Activated CD4-positive, CD25-positive, alpha-beta regulatory T cell treated with anti-CD3 and anti-CD28 coated beads, Interleukin-2, amount 50 U/mL, for 16 hours (primary cell): ENCODE data around the gene OXGR1.
"Not testable (repeated sequence)": the region's sequence is repeated elsewhere in the genome, so short reads cannot be mapped to it uniquely, and the experiment has no call there.

Experiments used
- DNase-seq: peaks from one replicate; pipeline ENCODE4 v3.0.0-alpha.2; 2020; ENCODE audit warnings: low read depth, low spot score

OXGR1 gene

GRCh38 chr13:97005625-97006262 lies 11.5 kb upstream of the OXGR1 start:
- no peak for DNase-seq

GRCh38 chr13:97004886-97005285 lies 10.6 kb upstream of the OXGR1 start:
- DNase-seq = no peak

DNA sequence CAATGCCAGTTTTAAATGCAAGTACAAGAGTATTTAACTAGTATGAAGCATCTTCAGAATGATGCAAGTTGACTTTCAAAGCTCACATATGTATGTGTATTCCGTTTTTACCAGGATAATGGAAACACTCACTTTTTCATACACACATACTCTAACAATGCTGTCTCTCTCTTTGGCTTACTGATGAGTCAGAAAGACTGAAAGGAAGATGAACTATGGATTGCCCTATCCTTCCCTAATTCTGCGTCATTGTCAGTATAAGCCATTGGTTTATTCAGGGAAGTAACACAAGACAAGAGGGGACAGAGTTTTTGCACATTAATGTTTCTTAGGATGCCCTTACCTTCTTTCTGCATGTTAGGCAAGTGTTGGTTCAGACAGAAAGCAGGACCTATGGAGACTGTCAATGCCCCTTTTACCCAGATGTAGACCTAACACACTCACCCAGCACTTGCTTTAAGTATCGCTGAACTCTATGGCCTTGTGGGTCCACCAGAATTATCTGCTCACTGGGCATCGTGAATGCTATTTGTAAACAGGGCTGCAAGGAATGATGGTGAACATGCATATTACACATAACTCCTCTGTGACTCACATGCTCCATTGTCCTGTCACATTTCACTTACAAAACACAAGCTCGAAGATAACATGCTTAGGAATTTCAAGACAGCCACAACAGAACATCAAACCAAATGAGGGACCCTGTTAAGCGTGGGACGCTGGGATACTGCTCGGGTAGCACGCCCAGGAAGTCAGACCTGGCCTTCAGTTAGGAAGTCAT lies 10.0 kb upstream of the OXGR1 start:
- DNase-seq = no peak

DNA sequence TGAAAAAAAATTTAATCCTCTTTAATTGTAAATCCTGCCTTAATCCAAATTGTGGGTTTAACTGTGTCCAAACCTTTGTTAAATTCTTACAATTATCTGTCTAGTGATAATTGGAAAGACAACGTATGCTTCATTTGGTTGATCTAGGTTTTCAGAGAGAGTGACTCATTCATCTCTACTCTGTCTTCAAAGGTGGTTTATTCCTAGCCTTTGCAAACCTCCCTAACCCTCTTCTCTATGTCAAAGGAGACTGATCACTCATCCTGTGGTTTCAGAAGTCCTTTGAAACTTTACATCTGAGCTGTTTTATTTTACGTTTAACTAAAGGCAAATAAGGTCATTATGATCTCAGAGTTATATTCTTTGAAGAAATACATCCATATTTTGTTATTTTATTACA lies 8.8 kb upstream of the OXGR1 start:
- no peak for DNase-seq

- DNase-seq = no peak
Observed at GRCh38 chr13:97002581-97002980, 8.3 kb upstream of the OXGR1 start.

DNA sequence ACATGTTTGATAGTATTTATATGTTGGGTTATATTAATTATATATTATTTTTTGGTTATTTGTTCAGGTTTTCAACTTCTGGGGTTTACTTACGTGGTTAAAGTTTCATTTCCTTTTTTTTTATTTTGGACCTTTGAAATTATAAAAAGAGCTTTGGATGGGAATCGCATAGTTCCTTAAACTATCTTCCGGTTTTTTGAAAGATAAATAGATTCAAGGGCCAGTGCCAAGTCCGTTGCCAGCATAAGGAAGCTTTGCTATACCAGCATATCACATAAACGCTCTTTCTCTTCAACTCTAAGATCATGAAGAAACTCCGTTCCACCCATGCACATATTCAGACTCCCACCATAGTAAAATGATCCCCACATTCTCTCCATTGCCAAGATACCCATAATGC lies 7.4 kb upstream of the OXGR1 start:
- no peak for DNase-seq

GRCh38 chr13:97000295-97000925 lies 6.1 kb upstream of the OXGR1 start:
- no peak for DNase-seq

DNA sequence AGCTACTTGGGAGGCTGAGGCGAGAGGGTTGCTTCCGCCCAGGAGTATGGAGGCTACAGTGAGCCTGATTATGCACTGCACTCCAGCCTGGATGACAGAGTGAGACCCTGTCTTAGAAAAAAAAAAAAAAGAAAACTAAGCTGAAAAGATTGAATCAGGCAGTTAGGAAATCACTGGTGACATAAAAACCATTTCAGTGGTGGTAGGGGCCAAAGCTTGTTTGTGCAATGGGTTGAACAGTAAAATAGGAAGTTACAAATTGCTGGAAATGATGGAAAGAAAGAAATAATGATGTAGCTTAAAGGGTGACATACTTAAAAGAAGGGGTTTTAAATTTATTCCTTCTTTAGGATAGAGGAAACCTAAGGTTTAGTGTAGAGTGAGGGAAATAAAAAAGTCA lies 4.8 kb upstream of the OXGR1 start:
- DNase-seq = no peak

GRCh38 chr13:96998051-96998450 lies 3.8 kb upstream of the OXGR1 start:
- no peak for DNase-seq

DNA sequence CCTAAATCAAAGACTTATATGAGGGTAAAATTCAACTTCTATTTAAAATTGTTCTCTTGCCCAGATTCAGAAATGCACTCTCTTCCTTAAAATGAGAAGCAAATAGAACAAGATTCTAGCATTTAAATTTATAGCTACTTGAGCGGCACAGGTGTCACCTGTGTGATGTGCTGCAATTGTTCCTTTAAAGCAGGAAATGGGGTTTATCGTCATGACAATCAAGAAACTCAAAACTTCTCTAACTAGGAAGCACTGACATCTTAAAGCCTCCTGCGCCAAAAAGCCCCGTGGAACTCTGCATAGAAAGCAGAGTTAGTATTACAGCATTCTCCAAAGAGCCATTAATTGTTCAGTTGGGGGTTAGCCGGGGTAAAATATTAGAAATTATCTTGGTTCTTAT lies 2.6 kb upstream of the OXGR1 start:
- no peak for DNase-seq

GRCh38 chr13:96996107-96996506 lies 1.8 kb upstream of the OXGR1 start:
- no peak for DNase-seq

DNA sequence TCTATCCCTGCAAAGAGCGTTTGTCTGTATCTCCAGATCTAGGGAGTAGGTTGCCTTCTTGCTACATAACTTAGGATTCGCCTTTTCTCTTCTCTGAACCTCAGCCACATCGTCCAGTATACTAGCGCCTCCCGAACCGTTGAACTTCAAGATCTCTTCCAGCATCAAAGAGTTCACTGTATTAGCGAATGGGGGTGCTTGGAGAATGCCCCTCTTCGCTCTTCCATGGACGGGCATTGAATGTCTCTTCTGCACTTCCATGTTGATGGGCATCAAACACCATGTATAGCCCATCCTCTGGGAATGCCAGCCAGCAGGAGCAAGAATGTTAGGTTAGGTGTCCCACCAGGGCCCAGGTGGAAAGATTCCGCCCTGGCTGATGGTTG lies 575 bp upstream of the OXGR1 start:
- no peak for DNase-seq

- no peak for DNase-seq
Observed at GRCh38 chr13:96993634-96994016, 651 bp downstream of the OXGR1 start.

GRCh38 chr13:96992633-96993032 lies 1.6 kb downstream of the OXGR1 start:
- DNase-seq = no peak

GRCh38 chr13:96991072-96991471 lies 3.2 kb downstream of the OXGR1 start:
- DNase-seq = no peak

GRCh38 chr13:96988441-96988840 lies 5.8 kb downstream of the OXGR1 start:
- DNase-seq = no peak

- DNase-seq = no peak
Observed at GRCh38 chr13:96984051-96984508, 10.2 kb downstream of the OXGR1 start.

DNA sequence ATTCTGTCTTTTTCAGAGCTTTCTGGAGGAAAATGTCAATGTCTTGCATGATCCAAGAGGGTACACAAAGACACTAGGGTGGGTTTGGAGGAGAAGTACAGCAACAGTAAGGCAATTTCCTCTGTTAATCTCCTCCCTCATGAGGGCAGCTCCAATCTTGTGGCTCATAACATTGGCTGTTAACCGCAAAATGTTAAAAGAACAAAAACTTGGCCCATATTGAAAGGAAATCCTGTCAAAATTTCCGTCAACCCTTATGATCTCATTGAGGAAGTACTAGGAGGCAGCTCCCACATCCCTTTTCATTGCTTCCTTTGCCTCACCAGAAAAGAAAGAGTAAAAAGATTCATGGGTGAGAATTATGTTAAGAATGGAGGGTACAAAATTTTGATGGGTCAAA lies 11.6 kb downstream of the OXGR1 start:
- no peak for DNase-seq

DNA sequence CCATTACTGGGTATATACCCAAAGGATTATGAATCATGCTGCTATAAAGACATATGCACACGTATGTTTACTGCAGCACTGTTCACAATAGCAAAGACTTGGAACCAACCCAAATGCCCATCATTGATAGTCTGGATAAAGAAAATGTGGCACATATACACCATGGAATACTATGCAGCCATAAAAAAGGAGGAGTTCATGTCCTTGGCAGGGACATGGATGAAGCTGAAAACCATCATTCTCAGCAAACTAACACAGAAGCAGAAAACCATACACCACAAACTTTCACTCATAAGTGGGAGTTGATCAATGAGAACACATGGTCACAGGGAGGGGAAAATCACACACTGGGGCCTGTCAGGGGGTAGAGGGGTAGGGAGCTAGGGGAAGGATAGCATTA lies 14.4 kb downstream of the OXGR1 start:
- DNase-seq = not testable (repeated sequence)

DNA sequence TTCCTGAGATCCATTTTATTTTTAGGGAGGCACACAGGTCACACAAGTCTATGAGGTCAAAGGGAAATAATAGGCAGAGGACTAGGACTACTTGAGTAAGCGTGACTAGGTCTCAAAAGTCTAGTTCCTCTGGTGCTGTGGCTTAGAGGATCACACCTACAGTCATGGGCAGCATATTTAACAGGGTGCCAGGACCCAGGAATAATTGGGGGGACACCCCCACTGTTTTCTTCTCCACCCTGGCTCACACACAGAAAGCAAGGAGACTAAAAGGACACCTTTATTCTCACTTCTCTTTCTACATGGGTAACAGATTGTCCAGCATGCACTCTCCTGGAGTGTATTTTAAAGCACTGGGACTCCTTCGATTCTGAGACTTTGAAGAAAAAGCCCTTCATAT lies 26.2 kb downstream of the OXGR1 start:
- no peak for DNase-seq

- no peak for DNase-seq
Observed at GRCh38 chr13:96967248-96967745, 27.0 kb downstream of the OXGR1 start.

DNA sequence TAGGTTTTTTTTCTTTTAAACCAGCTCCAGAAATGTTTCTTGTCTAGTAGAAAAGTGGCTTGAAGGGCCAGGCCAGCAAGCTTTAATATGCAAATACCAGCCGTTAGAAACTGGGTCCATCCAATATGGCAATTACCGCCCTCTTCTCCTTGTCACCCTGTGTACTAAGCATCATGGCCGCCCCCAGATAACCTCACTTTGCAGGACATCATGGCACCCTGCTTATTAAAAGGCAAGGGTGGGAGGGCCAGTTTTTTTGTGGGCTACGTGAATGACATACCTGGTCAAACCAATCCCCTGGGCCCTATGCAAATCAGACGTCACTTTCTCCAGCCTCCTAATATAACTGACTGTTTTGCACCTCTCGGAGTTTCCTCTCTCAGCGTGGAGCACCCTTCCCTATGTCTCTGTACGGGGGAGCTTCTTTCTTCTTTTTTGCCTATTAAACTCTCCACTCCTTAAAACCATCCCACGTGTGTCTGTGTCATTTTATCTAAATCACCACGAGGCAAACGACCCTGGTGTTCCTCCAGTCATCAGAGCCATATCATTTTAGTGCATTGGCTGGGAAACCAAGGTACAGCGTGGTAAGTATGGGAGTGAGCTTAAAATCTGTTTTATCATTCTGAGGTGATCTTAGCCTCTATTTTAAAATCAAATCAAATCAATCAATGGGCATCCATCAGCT lies 27.7 kb downstream of the OXGR1 start:
- DNase-seq = no peak
